ENCODE results near the gene LRP1B. TPM values are rescaled to one million over a fixed set of nuclear protein-coding genes. Genes with fewer than 3 reads are reported as not detected.

Gene LRP1B
- total and polyA plus RNA-seq, 2 of the 8 experiments (the other 6 are each of a cell fraction or from before 2014, with no cell fraction given), result 0.03 TPM; not detected in 1

GRCh38 chr2:141068053-141068682 is 1062.6 kb downstream of the LRP1B start:
- no peak overlapping the region for H2AK5ac ChIP-seq (ENCODE audit: low read depth, low read length)
- no peaks in the 10 kb centered on the region for H3K23me2 ChIP-seq (ENCODE audit: low read depth, low read length)
- H2AFZ ChIP-seq (ENCODE audit: low read length), result no peak overlapping the region
- H3K14ac ChIP-seq (ENCODE audit: insufficient read length), result no peak overlapping the region
- no peak overlapping the region for H2BK5ac ChIP-seq (ENCODE audit: low read depth, low read length)
- no peaks in the 10 kb centered on the region for H3K79me2 ChIP-seq (ENCODE audit: control insufficient read depth in 1 of 2, insufficient read depth in 2 of 2, low read length in 2 of 2)
- H3K9ac ChIP-seq (replicated peaks in 1 of 4; ENCODE audit: extremely low read depth in 1 of 4, low read depth in 3 of 4, low read length in 3 of 4), result no peak overlapping the region
- H3K27me3 ChIP-seq (replicated peaks in 1 of 4; ENCODE audit: control insufficient read depth in 3 of 4, extremely low read depth in 1 of 4, insufficient read depth in 3 of 4, low read length in 3 of 4), result no peaks in the 10 kb centered on the region
- ChIA-PET POLR2A (ENCODE audit: partially characterized antibody) (no interaction called here), CTCF (ENCODE audit: partially characterized antibody) (no interaction called here)
- H3K18ac ChIP-seq (ENCODE audit: extremely low read depth, low read length), result no peak overlapping the region
- H2BK20ac ChIP-seq (ENCODE audit: low read length), result no peak overlapping the region
- no peaks in the 10 kb centered on the region for H3K79me1 ChIP-seq (ENCODE audit: low read depth, low read length)
- H4K20me1 ChIP-seq (replicated peaks in 1 of 2; ENCODE audit: control insufficient read depth in 1 of 2, insufficient read depth in 2 of 2, low read length in 2 of 2), result no peaks in the 10 kb centered on the region
- H2BK15ac ChIP-seq (ENCODE audit: low read length), result no peak overlapping the region
- no peak overlapping the region for H3K27ac ChIP-seq (ENCODE audit: low read depth, low read length)
- H4K91ac ChIP-seq (replicated peaks; ENCODE audit: insufficient read length, low read length), result no peak overlapping the region
- H3K36me3 ChIP-seq (ENCODE audit: control insufficient read depth in 2 of 4, insufficient read depth in 4 of 4, low read length in 3 of 4), result no peaks in the 10 kb centered on the region
- H3K56ac ChIP-seq (replicated peaks; ENCODE audit: insufficient read length, low read depth, low read length), result no peak overlapping the region
- FAIRE-seq, result no peak
- no peaks in the 10 kb centered on the region for H3K9me3 ChIP-seq (ENCODE audit: insufficient read depth in 2 of 2, low read depth in 1 of 2, low read length in 1 of 2)
- no peak overlapping the region for H4K5ac ChIP-seq (ENCODE audit: insufficient read length, low read depth, low read length)
- no peak overlapping the region for H2BK12ac ChIP-seq (ENCODE audit: low read depth, low read length)
- H3K23ac ChIP-seq (ENCODE audit: insufficient read length), result no peak overlapping the region
- H3K4me1 ChIP-seq (replicated peaks in 1 of 4; ENCODE audit: control insufficient read depth in 3 of 4, insufficient read depth in 4 of 4, low read length in 3 of 4), result peaks cover 0 to 6% (median 1%) of the 10 kb centered on the region in 4 experiments; a peak in 2 of 7 replicates
- H2BK120ac ChIP-seq (replicated peaks; ENCODE audit: low read depth, low read length), result no peak overlapping the region
- no peak overlapping the region for H3K4me3 ChIP-seq (ENCODE audit: extremely low read depth in 1 of 4, insufficient read depth in 2 of 4, low read depth in 3 of 4, low read length in 4 of 4)
- 92% methylated on average over 9 of the region's 9 CpGs; no CpG with 5 or more reads in 1 of the 2 experiments for WGBS, 2 experiments (ENCODE audit: extremely low coverage in 1 of 2, insufficient coverage in 1 of 2, insufficient read length in 1 of 2, insufficient replicate concordance in 2 of 2, low coverage in 1 of 2, low lambda C conversion rate in 2 of 2, missing lambda C conversion rate in 1 of 2)
- no peak overlapping the region for H4K8ac ChIP-seq (ENCODE audit: extremely low read depth, insufficient read depth, low read length)
- no peak overlapping the region for H3K4ac ChIP-seq (replicated peaks; ENCODE audit: insufficient read length, low read depth, low read length)
- DNase-seq (ENCODE audit: low read depth in 1 of 2, low spot score in 2 of 2), result no peak
- no peak overlapping the region for H3K4me2 ChIP-seq (ENCODE audit: insufficient read depth in 1 of 2, low read depth in 2 of 2, low read length in 2 of 2)
- no peak for TF ChIP-seq CTBP2 (IDR thresholded peaks at IDR 0.05; ENCODE audit: borderline replicate concordance, insufficient read depth, insufficient read length, low read length)
- no peak for TF ChIP-seq TAF7 (optimal IDR thresholded peaks at IDR 0.05; ENCODE audit: borderline replicate concordance, low read depth, low read length)
- TF ChIP-seq ZNF274 (IDR thresholded peaks at IDR 0.05; ENCODE audit: borderline replicate concordance, extremely low read depth, low read length), result no peak
- no peak for TF ChIP-seq RNF2 (IDR thresholded peaks at IDR 0.05; ENCODE audit: borderline replicate concordance, low read depth, low read length, missing control alignments, poor library complexity, severe bottlenecking)
- TF ChIP-seq ATF2 (IDR thresholded peaks at IDR 0.05; ENCODE audit: low read length), result no peak
- no peak for TF ChIP-seq SP2 (IDR thresholded peaks at IDR 0.05; ENCODE audit: low read length)
- no peak for TF ChIP-seq EZH2 (IDR thresholded peaks at IDR 0.05; ENCODE audit: low read depth, low read length, severe bottlenecking)
- TF ChIP-seq POLR2A (IDR thresholded peaks at IDR 0.05; ENCODE audit: control extremely low read depth in 1 of 2, low read depth in 2 of 2, low read length in 2 of 2), result no peak
- no peak for TF ChIP-seq JUND (IDR thresholded peaks at IDR 0.05; ENCODE audit: low read length)

Data from H1 (cell line).